BLaER1 (cell line): ENCODE results near the gene RNASE12.

Source experiments
- H3K27ac ChIP-seq: shearing (Covaris generic); formaldehyde crosslinking; 2 replicates; pipeline ENCODE4 v1.8.1; 2022
- H3K27me3 ChIP-seq: shearing (Covaris generic); formaldehyde crosslinking; 2 replicates; pipeline ENCODE4 v1.8.1; 2022
- H3K36me3 ChIP-seq: shearing (Covaris generic); formaldehyde crosslinking; 2 replicates; pipeline ENCODE4 v1.8.1; 2022
- H3K4me1 ChIP-seq: shearing (Covaris generic); formaldehyde crosslinking; 2 replicates; pipeline ENCODE4 v1.8.1; 2022
- H3K4me2 ChIP-seq: shearing (Covaris generic); formaldehyde crosslinking; 2 replicates; pipeline ENCODE4 v1.8.1; 2022
- H3K4me3 ChIP-seq: shearing (Covaris generic); formaldehyde crosslinking; 2 replicates; pipeline ENCODE4 v1.8.1; 2022
- H3K9ac ChIP-seq: shearing (Covaris generic); formaldehyde crosslinking; 2 replicates; pipeline ENCODE4 v1.8.1; 2022
- H3K9me3 ChIP-seq: shearing (Covaris generic); formaldehyde crosslinking; 2 replicates; pipeline ENCODE4 v1.8.1; 2022
- H4K20me1 ChIP-seq: shearing (Covaris generic); formaldehyde crosslinking; 2 replicates; pipeline ENCODE4 v1.8.1; 2022
- Cebpa-rat ChIP-seq: shearing (Covaris generic); IDR thresholded peaks from 2 replicates; pipeline ENCODE4 v1.8.1; 2022

RNASE12 gene

GRCh38 chr14:20591235-20591634, at the start of gene RNASE12:
TSS of gene RNASE12 (minus strand) at chr14:20591376. CDS start at chr14:20590723, 653 bp downstream.
- Histone ChIP-seq H3K36me3 (no peaks in the 10 kb centered on the region), H3K4me3 (no peak within 1 kb of the TSS), H3K4me1 (peaks cover 7% of the 10 kb centered on the region; the same call in 1 of the 2 replicates), H3K4me2 (no peak within 1 kb of the TSS), H3K9ac (no peak within 1 kb of the TSS), H4K20me1 (no peaks in the 10 kb centered on the region), H3K27me3 (no peaks in the 10 kb centered on the region), H3K9me3 (no peaks in the 10 kb centered on the region), H3K27ac (no peak within 1 kb of the TSS)
- TF ChIP-seq Cebpa-rat, result no peak

GRCh38 chr14:20632831-20633691, 41.9 kb upstream of the RNASE12 start:
- no peak overlapping the region for H3K27ac ChIP-seq
- peak overlapping the region; percentile 58 for H3K4me3 ChIP-seq
- peaks cover 66% of the 10 kb centered on the region for H3K27me3 ChIP-seq
- H4K20me1 ChIP-seq, result peaks cover 20% of the 10 kb centered on the region; the same call in 1 of the 2 replicates
- no peaks in the 10 kb centered on the region for H3K36me3 ChIP-seq
- H3K9me3 ChIP-seq, result peaks cover 29% of the 10 kb centered on the region
- peak overlapping the region; percentile 81 for H3K4me2 ChIP-seq
- H3K4me1 ChIP-seq, result peaks cover 23% of the 10 kb centered on the region
- no peak overlapping the region for H3K9ac ChIP-seq
- TF ChIP-seq Cebpa-rat, result no peak

- peaks cover 26% of the 10 kb centered on the region; the same call in 1 of the 2 replicates for H4K20me1 ChIP-seq
- H3K4me1 ChIP-seq, result peaks cover 23% of the 10 kb centered on the region
- H3K36me3 ChIP-seq, result no peaks in the 10 kb centered on the region
- peaks cover 29% of the 10 kb centered on the region for H3K9me3 ChIP-seq
- peak overlapping the region; percentile 81 for H3K4me2 ChIP-seq
- H3K4me3 ChIP-seq, result peak overlapping the region; percentile 58
- no peak overlapping the region for H3K9ac ChIP-seq
- no peak for TF ChIP-seq Cebpa-rat
- no peak overlapping the region for H3K27ac ChIP-seq
- peaks cover 72% of the 10 kb centered on the region for H3K27me3 ChIP-seq
Observed at GRCh38 chr14:20632448-20632830, 41.3 kb upstream of the RNASE12 start.

- Histone ChIP-seq H3K27me3 (peaks cover 77% of the 10 kb centered on the region), H4K20me1 (peaks cover 26% of the 10 kb centered on the region; the same call in 1 of the 2 replicates), H3K4me1 (peaks cover 23% of the 10 kb centered on the region), H3K27ac (no peak overlapping the region), H3K9me3 (peaks cover 29% of the 10 kb centered on the region), H3K9ac (no peak overlapping the region), H3K4me2 (peak overlapping the region; percentile 81), H3K4me3 (peak overlapping the region; percentile 58), H3K36me3 (no peaks in the 10 kb centered on the region)
- no peak for TF ChIP-seq Cebpa-rat
Observed at GRCh38 chr14:20631880-20632389, 40.8 kb upstream of the RNASE12 start.

GRCh38 chr14:20631023-20631879, 40.1 kb upstream of the RNASE12 start:
- Histone ChIP-seq H3K36me3 (no peaks in the 10 kb centered on the region), H3K4me3 (peak overlapping the region; percentile 58), H3K9ac (no peak overlapping the region), H3K27me3 (peaks cover 84% of the 10 kb centered on the region), H3K4me1 (peaks cover 23% of the 10 kb centered on the region), H3K9me3 (peaks cover 34% of the 10 kb centered on the region), H4K20me1 (peaks cover 26% of the 10 kb centered on the region; the same call in 1 of the 2 replicates), H3K4me2 (peak overlapping the region; percentile 81), H3K27ac (no peak overlapping the region)
- no peak for TF ChIP-seq Cebpa-rat

- Histone ChIP-seq H3K4me1 (peaks cover 24% of the 10 kb centered on the region), H3K27me3 (peaks cover 92% of the 10 kb centered on the region), H4K20me1 (peaks cover 26% of the 10 kb centered on the region; the same call in 1 of the 2 replicates), H3K4me2 (peak overlapping the region; percentile 81), H3K36me3 (no peaks in the 10 kb centered on the region), H3K9ac (no peak overlapping the region), H3K27ac (no peak overlapping the region), H3K4me3 (peak overlapping the region; percentile 58), H3K9me3 (peaks cover 41% of the 10 kb centered on the region)
- no peak for TF ChIP-seq Cebpa-rat
Observed at GRCh38 chr14:20630340-20631022, 39.3 kb upstream of the RNASE12 start.

- Histone ChIP-seq H4K20me1 (peaks cover 26% of the 10 kb centered on the region; the same call in 1 of the 2 replicates), H3K36me3 (no peaks in the 10 kb centered on the region), H3K4me1 (peaks cover 46% of the 10 kb centered on the region), H3K9ac (no peak overlapping the region), H3K4me2 (no peak overlapping the region), H3K4me3 (no peak overlapping the region), H3K9me3 (peaks cover 40% of the 10 kb centered on the region), H3K27me3 (peaks cover 99% of the 10 kb centered on the region), H3K27ac (no peak overlapping the region)
- no peak for TF ChIP-seq Cebpa-rat
Observed at GRCh38 chr14:20628063-20628854, 37.1 kb upstream of the RNASE12 start.

GRCh38 chr14:20627346-20628027, 36.3 kb upstream of the RNASE12 start:
- Histone ChIP-seq H3K27ac (no peak overlapping the region), H3K4me3 (no peak overlapping the region), H3K4me1 (peaks cover 52% of the 10 kb centered on the region), H3K4me2 (no peak overlapping the region), H3K27me3 (peaks cover 99% of the 10 kb centered on the region), H3K9me3 (peaks cover 32% of the 10 kb centered on the region), H4K20me1 (peaks cover 26% of the 10 kb centered on the region; the same call in 1 of the 2 replicates), H3K36me3 (no peaks in the 10 kb centered on the region), H3K9ac (no peak overlapping the region)
- no peak for TF ChIP-seq Cebpa-rat
